Retinal pigment epithelial cell (primary cell): ENCODE results near the gene AOPEP.

ENCODE experiments used
- DNase-seq: peaks from one replicate; pipeline ENCODE4 v3.0.0-alpha.2; 2010; ENCODE audit warnings: low read depth
- H3K4me3 ChIP-seq: 2 replicates; pipeline ENCODE4 v1.5.1; 2011; ENCODE audit warnings: mild to moderate bottlenecking, low read length, control low read depth, moderate library complexity
- CTCF ChIP-seq: conservative IDR thresholded peaks from 2 replicates; pipeline ENCODE4 v1.5.1; 2011; ENCODE audit warnings: low read depth, low read length, control low read depth, inconsistent platforms

AOPEP gene

GRCh38 chr9:94980947-94981722 is 254.6 kb downstream of the AOPEP start:
- no peak for TF ChIP-seq CTCF
- H3K4me3 ChIP-seq: no peak overlapping the region
- no peak for DNase-seq

- no peak overlapping the region for H3K4me3 ChIP-seq
- no peak for TF ChIP-seq CTCF
- no peak for DNase-seq
Measured at GRCh38 chr9:94981723-94982090, 255.2 kb downstream of the AOPEP start.

- H3K4me3 ChIP-seq: no peak overlapping the region
- DNase-seq: no peak
- TF ChIP-seq CTCF: no peak
Measured at GRCh38 chr9:94982211-94982610, 255.7 kb downstream of the AOPEP start.

- no peak for TF ChIP-seq CTCF
- no peak for DNase-seq
- no peak overlapping the region for H3K4me3 ChIP-seq
Measured at GRCh38 chr9:94983552-94983951, 257.1 kb downstream of the AOPEP start.

GRCh38 chr9:94984891-94985476 is 258.5 kb downstream of the AOPEP start:
- DNase-seq: no peak

GRCh38 chr9:94985649-94986048 is 259.1 kb downstream of the AOPEP start:
- H3K4me3 ChIP-seq: no peak overlapping the region
- DNase-seq: no peak
- TF ChIP-seq CTCF: no peak

More at GRCh38 chr9:94984891-94985476, 258.5 kb downstream of the AOPEP start:
- no peak for TF ChIP-seq CTCF
- H3K4me3 ChIP-seq: no peak overlapping the region

- no peak for TF ChIP-seq CTCF
- no peak for DNase-seq
- no peak overlapping the region for H3K4me3 ChIP-seq
Measured at GRCh38 chr9:94987731-94988130, 261.2 kb downstream of the AOPEP start.
